ENCODE data around the gene B4GALT5. TPM values are rescaled to one million over a fixed set of nuclear protein-coding genes. Genes with fewer than 3 reads are reported as not detected.

Gene B4GALT5
- total RNA-seq, 1 experiment from 2014 or later = 77.0 TPM

DNA sequence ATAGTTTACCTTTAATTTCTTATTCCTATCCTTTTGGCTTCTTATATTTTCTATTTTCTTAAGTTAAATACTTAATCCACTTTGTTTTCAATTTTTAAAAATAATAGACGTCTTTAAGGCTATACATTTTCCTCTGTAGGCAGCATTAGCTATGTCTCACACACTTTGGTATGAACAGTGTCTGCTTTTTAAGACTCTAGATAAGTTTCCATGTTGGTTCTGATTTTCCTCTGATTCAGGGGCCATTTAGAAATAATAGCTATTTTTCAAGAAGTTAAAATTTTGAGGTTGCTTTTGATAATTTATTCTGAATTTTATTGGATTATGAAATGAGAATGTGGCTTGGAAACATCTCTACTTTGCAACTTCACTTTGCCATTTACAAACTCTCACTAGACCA lies 91.4 kb downstream of the B4GALT5 start:
- Histone ChIP-seq H4K20me1 (ENCODE audit: control insufficient read depth, insufficient read depth, insufficient read length) (no peaks in the 10 kb centered on the region), H2BK12ac (ENCODE audit: insufficient read length, low read depth, low read length) (no peak overlapping the region), H3T11ph (ENCODE audit: low read length) (no peak overlapping the region), H3K4me2 (ENCODE audit: insufficient read depth, insufficient read length, low read length) (no peak overlapping the region), H4K91ac (ENCODE audit: insufficient read length, low read depth, low read length) (no peak overlapping the region), H3K56ac (ENCODE audit: insufficient read length, low read depth, low read length) (no peak overlapping the region), H3K27me3 (ENCODE audit: insufficient read depth, low read length) (no peaks in the 10 kb centered on the region), H3K4ac (ENCODE audit: low read depth, low read length) (no peak overlapping the region), H2AK5ac (ENCODE audit: insufficient read length, low read length) (no peak overlapping the region), H3K9ac (ENCODE audit: extremely low read depth, insufficient read length, low read length) (no peak overlapping the region), H3K18ac (ENCODE audit: insufficient read length, low read depth, low read length) (no peak overlapping the region), H3K4me1 (ENCODE audit: insufficient read depth, low read length) (no peaks in the 10 kb centered on the region; the same call in 1 of the 2 replicates), H2BK120ac (ENCODE audit: low read depth, low read length, poor library complexity, severe bottlenecking) (no peak overlapping the region), H3K14ac (ENCODE audit: insufficient read depth, low read length) (no peak overlapping the region), H4K5ac (ENCODE audit: insufficient read length, low read depth, low read length) (no peak overlapping the region), H4K8ac (replicated peaks; ENCODE audit: insufficient read length, low read depth, low read length) (no peak overlapping the region), H3K23ac (ENCODE audit: insufficient read length, low read depth, low read length) (no peak overlapping the region), H3K23me2 (ENCODE audit: insufficient read length, low read depth, low read length, poor library complexity, severe bottlenecking) (no peaks in the 10 kb centered on the region), H2AFZ (ENCODE audit: low read length) (no peak overlapping the region), H2BK15ac (ENCODE audit: low read depth, low read length) (no peak overlapping the region), H3K79me1 (ENCODE audit: insufficient read depth, low read depth, low read length, poor library complexity, severe bottlenecking) (no peaks in the 10 kb centered on the region), H3K79me2 (ENCODE audit: insufficient read depth, low read length) (no peaks in the 10 kb centered on the region), H2BK5ac (ENCODE audit: insufficient read length, low read length) (no peak overlapping the region), H3K9me3 (ENCODE audit: control insufficient read depth, low read depth, low read length) (no peaks in the 10 kb centered on the region), H2BK20ac (ENCODE audit: low read depth, low read length, poor library complexity, severe bottlenecking) (no peak overlapping the region), H3K27ac (ENCODE audit: insufficient read length, low read depth, low read length) (no peak overlapping the region)
- TF ChIP-seq, protein P1, sequence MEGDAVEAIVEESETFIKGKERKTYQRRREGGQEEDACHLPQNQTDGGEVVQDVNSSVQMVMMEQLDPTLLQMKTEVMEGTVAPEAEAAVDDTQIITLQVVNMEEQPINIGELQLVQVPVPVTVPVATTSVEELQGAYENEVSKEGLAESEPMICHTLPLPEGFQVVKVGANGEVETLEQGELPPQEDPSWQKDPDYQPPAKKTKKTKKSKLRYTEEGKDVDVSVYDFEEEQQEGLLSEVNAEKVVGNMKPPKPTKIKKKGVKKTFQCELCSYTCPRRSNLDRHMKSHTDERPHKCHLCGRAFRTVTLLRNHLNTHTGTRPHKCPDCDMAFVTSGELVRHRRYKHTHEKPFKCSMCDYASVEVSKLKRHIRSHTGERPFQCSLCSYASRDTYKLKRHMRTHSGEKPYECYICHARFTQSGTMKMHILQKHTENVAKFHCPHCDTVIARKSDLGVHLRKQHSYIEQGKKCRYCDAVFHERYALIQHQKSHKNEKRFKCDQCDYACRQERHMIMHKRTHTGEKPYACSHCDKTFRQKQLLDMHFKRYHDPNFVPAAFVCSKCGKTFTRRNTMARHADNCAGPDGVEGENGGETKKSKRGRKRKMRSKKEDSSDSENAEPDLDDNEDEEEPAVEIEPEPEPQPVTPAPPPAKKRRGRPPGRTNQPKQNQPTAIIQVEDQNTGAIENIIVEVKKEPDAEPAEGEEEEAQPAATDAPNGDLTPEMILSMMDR (conservative IDR thresholded peaks at IDR 0.05) = no peak
- H3K4me3 Mint-ChIP-seq = no peak overlapping the region
- peaks cover 15 to 24% of the 10 kb centered on the region in 2 experiments for H3K4me1 Mint-ChIP-seq
- no CpG with 5 or more reads among the region's 1 CpG for WGBS (ENCODE audit: extremely low coverage, insufficient read length, low lambda C conversion rate)
- no peak for DNase-seq
- H3K36me3 Mint-ChIP-seq (ENCODE audit: insufficient read depth in 1 of 3, low read depth in 3 of 3) = no peaks in the 10 kb centered on the region
- no peaks in the 10 kb centered on the region; a peak in 1 of 5 replicates for H3K9me3 Mint-ChIP-seq
- H3K27me3 Mint-ChIP-seq (ENCODE audit: low read depth) = peaks cover 4% of the 10 kb centered on the region
- no peak overlapping the region for H3K27ac Mint-ChIP-seq
